Stimulated activated CD4-positive, alpha-beta T cell treated with anti-CD3 and anti-CD28 coated beads, Interleukin-4, amount 100 ng/mL, for 48 hours (primary cell): ENCODE data around the gene EPHB2.

Experiments
- DNase-seq, 2 donors: peaks; one replicate each; pipeline ENCODE4 v3.0.0-alpha.2; 2020; ENCODE audit warnings: low read depth in 2 of 2

The EPHB2 gene

GRCh38 chr1:22722901-22723550 is 12.4 kb downstream of the EPHB2 start:
- no peak for DNase-seq

GRCh38 chr1:22727873-22728272 is 17.2 kb downstream of the EPHB2 start:
- DNase-seq = no peak

GRCh38 chr1:22728751-22729399 is 18.2 kb downstream of the EPHB2 start:
- no peak for DNase-seq

- no peak for DNase-seq
These were observed 18.7 kb downstream of the EPHB2 start for GRCh38 chr1:22729400-22729773.

- no peak for DNase-seq
These were observed 19.3 kb downstream of the EPHB2 start for GRCh38 chr1:22729912-22730311.

GRCh38 chr1:22731924-22732720 is 21.5 kb downstream of the EPHB2 start:
- no peak for DNase-seq

GRCh38 chr1:22733643-22734042 is 23.0 kb downstream of the EPHB2 start:
- no peak for DNase-seq

GRCh38 chr1:22736501-22737080 is 26.0 kb downstream of the EPHB2 start:
- no peak for DNase-seq

GRCh38 chr1:22737374-22738068 is 26.9 kb downstream of the EPHB2 start:
- no peak for DNase-seq

GRCh38 chr1:22738069-22738435 is 27.4 kb downstream of the EPHB2 start:
- DNase-seq = no peak

GRCh38 chr1:22738522-22738921 is 27.9 kb downstream of the EPHB2 start:
- no peak for DNase-seq

GRCh38 chr1:22739648-22740385 is 29.2 kb downstream of the EPHB2 start:
- DNase-seq = no peak

GRCh38 chr1:22741118-22741517 is 30.5 kb downstream of the EPHB2 start:
- DNase-seq = no peak

- DNase-seq = no peak
These were observed 35.3 kb downstream of the EPHB2 start for GRCh38 chr1:22745669-22746585.

- no peak for DNase-seq
These were observed 36.5 kb downstream of the EPHB2 start for GRCh38 chr1:22747021-22747734.

GRCh38 chr1:22747735-22748073 is 37.1 kb downstream of the EPHB2 start:
- no peak for DNase-seq

- DNase-seq = no peak
These were observed 38.9 kb downstream of the EPHB2 start for GRCh38 chr1:22749503-22749902.

- DNase-seq = peak in 1 of 2 donors; percentile 1
These were observed 39.5 kb downstream of the EPHB2 start for GRCh38 chr1:22749919-22750684.

- DNase-seq = no peak
These were observed 40.0 kb downstream of the EPHB2 start for GRCh38 chr1:22750685-22751051.
